ENCODE results near the gene MAPK13.

GRCh38 chr6:36169023-36170007 lies 39.0 kb downstream of the MAPK13 start:
- TF ChIP-seq CTCF (conservative IDR thresholded peaks at IDR 0.05) (no peak), EZH2 (IDR thresholded peaks at IDR 0.05; ENCODE audit: low read depth) (no peak)

Data from PC-9 (cell line).